ENCODE results near the gene SLC4A8.

Gene SLC4A8

GRCh38 chr12:51538149-51538548 is 113.5 kb downstream of the SLC4A8 start:
- no peak overlapping the region for H3K4me2 ChIP-seq (ENCODE audit: low read length)
- 0 out of 2 replicates have a peak, but pooled peaks cover 4% of the 10 kb centered on the region for H3K27me3 ChIP-seq (ENCODE audit: control insufficient read depth, low read length)
- H3K4me3 ChIP-seq (ENCODE audit: low read length): no peak overlapping the region
- H3K79me2 ChIP-seq (ENCODE audit: control insufficient read depth, low read length): no peaks in the 10 kb centered on the region
- TF ChIP-seq CTCF (IDR thresholded peaks at IDR 0.05; ENCODE audit: low read depth, low read length, poor library complexity, severe bottlenecking) (no peak), EZH2phosphoT487 (IDR thresholded peaks at IDR 0.05; ENCODE audit: borderline replicate concordance, low read length) (no peak)
- no peaks in the 10 kb centered on the region for H4K20me1 ChIP-seq (ENCODE audit: control insufficient read depth, insufficient read depth, low read depth, low read length)
- no peak overlapping the region for H3K27ac ChIP-seq (ENCODE audit: low read depth, low read length)
- no peaks in the 10 kb centered on the region for H3F3A ChIP-seq (ENCODE audit: control insufficient read depth, insufficient read depth)
- no peaks in the 10 kb centered on the region for H3K36me3 ChIP-seq (ENCODE audit: control insufficient read depth, low read length)
- H3K9me3 ChIP-seq (ENCODE audit: control insufficient read depth, insufficient read depth, low read length): no peaks in the 10 kb centered on the region
- H3K4me1 ChIP-seq (ENCODE audit: control insufficient read depth, low read length): no peaks in the 10 kb centered on the region
- H3K9me2 ChIP-seq (replicated peaks; ENCODE audit: control insufficient read depth, low read length): no peaks in the 10 kb centered on the region

- H3K9me3 ChIP-seq (ENCODE audit: control insufficient read depth, insufficient read depth, low read length): no peaks in the 10 kb centered on the region
- no peaks in the 10 kb centered on the region for H4K20me1 ChIP-seq (ENCODE audit: control insufficient read depth, insufficient read depth, low read depth, low read length)
Observed at GRCh38 chr12:51538599-51538998, 114.0 kb downstream of the SLC4A8 start.

GRCh38 chr12:51540996-51541395 is 116.4 kb downstream of the SLC4A8 start:
- Histone ChIP-seq H3K79me2 (ENCODE audit: control insufficient read depth, low read length) (no peaks in the 10 kb centered on the region), H3K27ac (ENCODE audit: low read depth, low read length) (no peak overlapping the region), H3K4me3 (ENCODE audit: low read length) (no peak overlapping the region), H3F3A (ENCODE audit: control insufficient read depth, insufficient read depth) (no peaks in the 10 kb centered on the region), H3K36me3 (ENCODE audit: control insufficient read depth, low read length) (no peaks in the 10 kb centered on the region), H3K9me3 (ENCODE audit: control insufficient read depth, insufficient read depth, low read length) (no peaks in the 10 kb centered on the region), H3K27me3 (ENCODE audit: control insufficient read depth, low read length) (peaks cover 8% of the 10 kb centered on the region; the same call in 1 of the 2 replicates), H4K20me1 (ENCODE audit: control insufficient read depth, insufficient read depth, low read depth, low read length) (no peaks in the 10 kb centered on the region), H3K9me2 (replicated peaks; ENCODE audit: control insufficient read depth, low read length) (no peaks in the 10 kb centered on the region), H3K4me1 (ENCODE audit: control insufficient read depth, low read length) (no peaks in the 10 kb centered on the region), H3K4me2 (ENCODE audit: low read length) (no peak overlapping the region)
- TF ChIP-seq EZH2phosphoT487 (IDR thresholded peaks at IDR 0.05; ENCODE audit: borderline replicate concordance, low read length) (no peak), CTCF (IDR thresholded peaks at IDR 0.05; ENCODE audit: low read depth, low read length, poor library complexity, severe bottlenecking) (no peak)

More at GRCh38 chr12:51538599-51538998, 114.0 kb downstream of the SLC4A8 start:
- Histone ChIP-seq H3K36me3 (ENCODE audit: control insufficient read depth, low read length) (no peaks in the 10 kb centered on the region), H3K4me1 (ENCODE audit: control insufficient read depth, low read length) (no peaks in the 10 kb centered on the region), H3K4me3 (ENCODE audit: low read length) (no peak overlapping the region), H3K27me3 (ENCODE audit: control insufficient read depth, low read length) (0 out of 2 replicates have a peak, but pooled peaks cover 4% of the 10 kb centered on the region), H3K4me2 (ENCODE audit: low read length) (no peak overlapping the region), H3K27ac (ENCODE audit: low read depth, low read length) (no peak overlapping the region), H3K9me2 (replicated peaks; ENCODE audit: control insufficient read depth, low read length) (no peaks in the 10 kb centered on the region), H3F3A (ENCODE audit: control insufficient read depth, insufficient read depth) (no peaks in the 10 kb centered on the region), H3K79me2 (ENCODE audit: control insufficient read depth, low read length) (no peaks in the 10 kb centered on the region)
- TF ChIP-seq CTCF (IDR thresholded peaks at IDR 0.05; ENCODE audit: low read depth, low read length, poor library complexity, severe bottlenecking) (no peak), EZH2phosphoT487 (IDR thresholded peaks at IDR 0.05; ENCODE audit: borderline replicate concordance, low read length) (no peak)

Data from DOHH2 (cell line).